Islet of Langerhans (tissue), 1 donor: ENCODE measurements around the gene ARFRP1.

Experiments used
- FAIRE-seq: peaks from one replicate; lab custom pipeline; 2011; peaks lifted over from hg19 to GRCh38; lab: Jason Lieb, UNC

ARFRP1 gene

DNA sequence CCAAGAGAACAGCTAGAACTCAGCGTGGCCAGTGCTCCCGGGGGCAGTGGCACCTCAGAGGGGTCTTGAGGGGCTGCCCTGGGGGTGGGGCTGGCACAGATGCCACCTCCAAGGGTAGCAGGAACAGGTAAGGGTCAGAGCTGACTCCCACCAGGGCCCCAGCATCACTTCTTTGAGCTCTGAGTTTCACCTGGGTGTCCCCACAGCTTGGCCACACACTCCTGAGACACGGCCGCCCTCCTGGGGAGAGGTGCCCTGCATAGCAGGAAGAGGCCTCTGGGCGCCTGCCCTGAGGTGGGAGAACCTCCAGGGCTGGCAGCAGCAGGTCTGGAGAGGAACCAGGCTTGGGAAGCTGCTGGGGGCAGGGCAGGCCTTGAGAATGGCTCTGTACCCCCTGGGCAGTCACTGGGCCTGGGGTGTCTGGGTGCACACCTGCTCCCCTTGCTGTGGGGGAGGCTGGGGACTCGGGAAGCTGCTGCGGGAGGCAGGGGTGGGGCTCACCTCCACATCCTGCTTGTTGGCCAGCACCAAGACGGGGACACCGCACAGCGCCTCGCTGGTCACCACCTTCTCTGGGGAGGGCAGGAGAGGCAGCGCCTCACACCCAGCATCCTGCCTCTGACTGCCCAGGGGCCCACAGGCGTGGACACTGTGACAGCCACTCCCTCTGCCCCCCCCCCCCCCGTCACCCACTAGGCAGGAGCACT, 6.3 kb downstream of the ARFRP1 start:
- no peak for FAIRE-seq

DNA sequence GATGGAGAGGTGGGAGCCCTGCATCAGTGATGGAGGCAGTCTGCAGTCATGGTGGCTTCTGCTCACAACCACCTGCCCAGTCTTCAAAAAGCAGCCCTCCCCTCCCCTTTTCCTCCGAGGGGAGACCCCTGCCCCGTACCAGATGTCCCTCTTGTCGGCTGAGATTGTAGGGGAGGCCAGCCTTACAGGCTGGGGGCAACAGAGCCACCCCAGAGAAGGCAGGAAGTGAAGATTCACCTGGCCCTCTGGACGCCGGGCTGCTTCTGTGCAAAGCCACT, 6.8 kb downstream of the ARFRP1 start:
- FAIRE-seq = no peak

GRCh38 chr20:63700199-63701050, 7.4 kb downstream of the ARFRP1 start:
- FAIRE-seq = no peak

DNA sequence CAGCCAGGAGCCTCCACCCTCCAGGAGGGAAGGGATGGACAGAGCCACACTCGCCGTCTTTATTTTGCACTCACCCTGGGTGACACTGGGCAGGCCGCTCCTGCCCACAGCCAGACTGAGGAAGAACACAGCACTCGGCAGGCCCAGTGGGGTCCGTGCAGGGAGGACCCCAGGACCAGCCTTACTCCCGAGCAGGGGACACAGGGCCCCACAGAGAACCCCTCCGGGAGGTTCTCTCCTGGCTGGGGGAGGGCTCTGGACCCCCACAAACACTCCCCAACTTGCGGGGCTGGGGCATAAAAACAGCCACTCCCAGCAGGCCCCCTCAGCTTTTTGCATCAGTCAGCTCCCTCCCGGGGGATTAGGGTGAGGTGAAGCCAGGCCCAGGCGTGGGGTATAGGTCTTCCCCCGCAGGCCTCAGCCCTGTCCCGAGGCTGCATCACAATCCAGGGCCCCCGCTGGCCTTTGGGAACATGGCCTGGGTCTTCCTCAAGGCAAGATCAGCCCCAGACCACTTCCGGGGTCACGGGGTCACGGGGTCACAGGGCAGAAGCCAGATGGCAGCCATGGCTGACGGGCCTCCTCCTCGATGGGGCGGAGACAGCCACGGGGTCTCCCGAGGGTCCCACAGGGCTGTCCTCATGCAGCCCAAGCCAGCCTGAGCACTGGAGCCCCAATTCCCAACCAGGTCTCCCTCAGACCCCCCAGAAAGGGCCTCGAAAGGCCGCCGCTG, 8.1 kb downstream of the ARFRP1 start:
- no peak for FAIRE-seq

DNA sequence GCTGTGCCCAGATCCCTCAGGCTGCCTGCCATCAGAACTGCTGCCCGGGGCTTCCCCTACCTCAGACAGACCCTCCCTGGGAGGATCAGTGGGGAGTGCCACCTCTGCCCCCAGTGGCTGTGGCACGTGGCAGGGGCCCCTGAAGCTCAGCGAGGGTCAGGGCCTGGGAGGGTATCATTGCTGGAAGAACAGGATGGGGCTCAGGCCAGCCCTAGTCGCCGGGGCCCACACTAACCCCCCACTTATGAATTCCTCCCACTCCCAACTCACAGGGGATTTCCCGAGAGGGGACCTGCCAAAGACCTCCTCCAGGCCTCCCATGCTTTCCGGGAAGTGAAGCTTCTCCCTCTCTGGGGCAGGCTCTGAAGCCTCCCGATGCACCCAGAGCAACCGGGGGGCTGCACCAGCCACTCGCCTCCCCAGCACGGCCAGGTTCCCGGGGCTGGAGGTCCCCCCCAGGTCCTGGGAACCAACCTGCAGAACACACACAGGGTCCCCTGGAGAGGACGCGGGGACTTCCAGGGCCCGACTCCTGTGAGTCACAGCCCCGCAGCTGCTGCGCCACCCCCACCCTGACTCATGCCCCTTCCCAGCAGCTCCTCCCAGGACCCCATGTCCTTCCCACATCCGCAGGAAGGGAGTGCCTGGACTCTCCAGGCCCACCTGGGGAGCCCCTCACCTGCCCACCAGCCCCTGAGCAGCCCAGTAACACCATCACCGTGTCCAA, 8.9 kb downstream of the ARFRP1 start:
- FAIRE-seq = no peak

DNA sequence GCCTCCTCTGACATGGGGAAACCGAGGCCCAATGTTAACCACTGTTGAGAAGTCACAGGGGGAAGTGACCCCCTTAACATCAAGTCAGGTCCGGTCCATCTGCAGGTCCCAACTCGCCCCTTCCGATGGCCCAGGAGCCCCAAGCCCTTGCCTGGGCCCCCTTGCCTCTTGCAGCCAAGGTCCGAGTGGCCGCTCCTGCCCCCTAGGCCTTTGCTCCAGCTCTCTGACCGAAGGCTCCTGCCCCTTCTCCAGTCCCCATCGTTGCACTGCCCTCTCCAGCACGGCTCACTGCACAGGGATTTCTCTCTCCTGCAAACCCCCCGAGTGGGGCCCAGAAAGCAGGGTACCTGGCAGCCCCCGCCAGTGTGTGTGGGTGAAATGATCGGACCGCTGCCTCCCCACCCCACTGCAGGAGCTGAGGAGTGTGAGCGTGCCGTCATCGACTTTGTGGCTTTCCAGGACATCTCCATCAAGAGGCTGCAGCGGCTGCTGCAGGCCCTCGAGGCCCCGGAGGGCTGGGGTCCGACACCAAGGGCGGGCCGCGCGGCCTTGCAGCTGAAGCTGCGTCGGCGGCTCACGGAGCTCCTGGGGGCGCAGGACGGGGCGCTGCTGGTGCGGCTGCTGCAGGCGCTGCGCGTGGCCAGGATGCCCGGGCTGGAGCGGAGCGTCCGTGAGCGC, 9.8 kb downstream of the ARFRP1 start:
- no peak for FAIRE-seq

DNA sequence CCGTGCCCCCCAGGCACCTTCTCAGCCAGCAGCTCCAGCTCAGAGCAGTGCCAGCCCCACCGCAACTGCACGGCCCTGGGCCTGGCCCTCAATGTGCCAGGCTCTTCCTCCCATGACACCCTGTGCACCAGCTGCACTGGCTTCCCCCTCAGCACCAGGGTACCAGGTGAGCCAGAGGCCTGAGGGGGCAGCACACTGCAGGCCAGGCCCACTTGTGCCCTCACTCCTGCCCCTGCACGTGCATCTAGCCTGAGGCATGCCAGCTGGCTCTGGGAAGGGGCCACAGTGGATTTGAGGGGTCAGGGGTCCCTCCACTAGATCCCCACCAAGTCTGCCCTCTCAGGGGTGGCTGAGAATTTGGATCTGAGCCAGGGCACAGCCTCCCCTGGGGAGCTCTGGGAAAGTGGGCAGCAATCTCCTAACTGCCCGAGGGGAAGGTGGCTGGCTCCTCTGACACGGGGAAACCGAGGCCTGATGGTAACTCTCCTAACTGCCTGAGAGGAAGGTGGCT, 10.4 kb downstream of the ARFRP1 start:
- no peak for FAIRE-seq

DNA sequence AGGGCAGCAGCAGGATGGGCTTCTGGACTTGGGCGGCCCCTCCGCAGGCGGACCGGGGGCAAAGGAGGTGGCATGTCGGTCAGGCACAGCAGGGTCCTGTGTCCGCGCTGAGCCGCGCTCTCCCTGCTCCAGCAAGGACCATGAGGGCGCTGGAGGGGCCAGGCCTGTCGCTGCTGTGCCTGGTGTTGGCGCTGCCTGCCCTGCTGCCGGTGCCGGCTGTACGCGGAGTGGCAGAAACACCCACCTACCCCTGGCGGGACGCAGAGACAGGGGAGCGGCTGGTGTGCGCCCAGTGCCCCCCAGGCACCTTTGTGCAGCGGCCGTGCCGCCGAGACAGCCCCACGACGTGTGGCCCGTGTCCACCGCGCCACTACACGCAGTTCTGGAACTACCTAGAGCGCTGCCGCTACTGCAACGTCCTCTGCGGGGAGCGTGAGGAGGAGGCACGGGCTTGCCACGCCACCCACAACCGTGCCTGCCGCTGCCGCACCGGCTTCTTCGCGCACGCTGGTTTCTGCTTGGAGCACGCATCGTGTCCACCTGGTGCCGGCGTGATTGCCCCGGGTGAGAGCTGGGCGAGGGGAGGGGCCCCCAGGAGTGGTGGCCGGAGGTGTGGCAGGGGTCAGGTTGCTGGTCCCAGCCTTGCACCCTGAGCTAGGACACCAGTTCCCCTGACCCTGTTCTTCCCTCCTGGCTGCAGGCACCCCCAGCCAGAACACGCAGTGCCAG, 11.0 kb downstream of the ARFRP1 start, which contains the start of gene TNFRSF6B:
TSS of gene TNFRSF6B (plus strand) at position 25 of the 729 bp plus-strand sequence. CDS start at position 141, 116 bp downstream.
- no peak for FAIRE-seq

DNA sequence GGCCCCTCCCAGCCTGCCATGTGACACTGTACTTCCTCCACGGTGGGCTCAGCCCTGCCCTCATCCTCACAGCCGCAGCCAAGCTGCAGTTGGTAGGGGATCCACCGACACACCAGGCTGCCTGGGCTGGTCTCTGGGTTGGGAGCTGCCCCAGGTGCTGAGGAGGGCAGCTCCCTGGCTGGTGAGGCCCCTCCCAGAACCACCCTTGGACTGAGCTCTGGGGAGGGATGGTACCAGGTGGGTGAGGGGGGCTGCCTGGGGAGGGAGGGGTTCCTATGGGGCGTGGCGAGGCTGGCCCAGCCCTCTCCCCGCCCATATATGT, 11.5 kb downstream of the ARFRP1 start:
- no peak for FAIRE-seq

DNA sequence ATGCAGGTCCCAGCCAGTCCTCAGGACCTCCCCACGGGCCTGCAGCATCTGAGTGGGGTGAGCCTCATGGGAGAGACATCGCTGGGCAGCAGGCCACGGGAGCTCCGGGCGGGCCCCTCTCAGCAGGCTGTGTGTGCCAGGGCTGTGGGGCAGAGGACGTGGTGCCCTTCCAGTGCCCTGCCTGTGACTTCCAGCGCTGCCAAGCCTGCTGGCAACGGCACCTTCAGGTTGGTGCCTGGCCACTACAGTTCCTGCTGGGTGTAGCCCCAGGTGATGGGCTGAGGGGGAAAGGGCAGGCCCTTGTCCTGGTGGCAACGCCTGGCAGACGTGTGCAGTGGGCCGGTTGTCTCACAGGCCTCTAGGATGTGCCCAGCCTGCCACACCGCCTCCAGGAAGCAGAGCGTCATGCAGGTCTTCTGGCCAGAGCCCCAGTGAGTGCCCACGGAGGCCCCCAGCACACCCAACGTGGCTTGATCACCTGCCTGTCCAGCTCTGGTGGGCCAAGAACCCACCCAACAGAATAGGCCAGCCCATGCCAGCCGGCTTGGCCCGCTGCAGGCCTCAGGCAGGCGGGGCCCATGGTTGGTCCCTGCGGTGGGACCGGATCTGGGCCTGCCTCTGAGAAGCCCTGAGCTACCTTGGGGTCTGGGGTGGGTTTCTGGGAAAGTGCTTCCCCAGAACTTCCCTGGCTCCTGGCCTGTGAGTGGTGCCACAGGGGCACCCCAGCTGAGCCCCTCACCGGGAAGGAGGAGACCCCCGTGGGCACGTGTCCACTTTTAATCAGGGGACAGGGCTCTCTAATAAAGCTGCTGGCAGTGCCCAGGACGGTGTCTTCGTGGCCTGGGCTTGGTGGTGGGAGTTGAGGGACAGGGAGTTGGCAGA, 12.1 kb downstream of the ARFRP1 start:
- no peak for FAIRE-seq

DNA sequence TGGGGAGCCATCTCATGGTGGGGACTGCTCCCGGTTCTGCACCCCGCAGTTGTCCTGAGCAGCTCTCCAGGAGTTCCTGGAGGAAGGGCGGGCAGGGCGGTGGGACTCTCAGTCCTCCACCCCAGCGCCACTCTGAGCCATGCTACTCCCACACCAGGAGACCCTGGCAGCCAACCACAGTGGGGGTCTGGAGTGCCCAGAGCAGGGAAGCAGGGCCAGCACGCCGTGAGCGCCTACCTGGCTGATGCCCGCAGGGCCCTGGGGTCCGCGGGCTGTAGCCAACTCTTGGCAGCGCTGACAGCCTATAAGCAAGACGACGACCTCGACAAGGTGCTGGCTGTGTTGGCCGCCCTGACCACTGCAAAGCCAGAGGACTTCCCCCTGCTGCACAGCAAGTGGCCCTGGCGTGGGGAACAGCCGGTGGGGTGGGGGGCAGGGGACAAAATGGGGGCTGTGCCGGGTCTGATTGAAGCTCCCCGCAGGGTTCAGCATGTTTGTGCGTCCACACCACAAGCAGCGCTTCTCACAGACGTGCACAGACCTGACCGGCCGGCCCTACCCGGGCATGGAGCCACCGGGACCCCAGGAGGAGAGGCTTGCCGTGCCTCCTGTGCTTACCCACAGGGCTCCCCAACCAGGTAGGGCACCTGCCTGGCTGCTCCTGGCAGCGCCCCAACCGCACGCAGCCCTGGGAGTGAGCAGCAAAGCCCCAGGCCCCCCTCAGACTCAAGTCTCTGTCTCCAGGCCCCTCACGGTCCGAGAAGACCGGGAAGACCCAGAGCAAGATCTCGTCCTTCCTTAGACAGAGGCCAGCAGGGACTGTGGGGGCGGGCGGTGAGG, 13.0 kb downstream of the ARFRP1 start:
- FAIRE-seq = no peak

GRCh38 chr20:63693733-63694583, 13.8 kb downstream of the ARFRP1 start:
- FAIRE-seq = no peak

DNA sequence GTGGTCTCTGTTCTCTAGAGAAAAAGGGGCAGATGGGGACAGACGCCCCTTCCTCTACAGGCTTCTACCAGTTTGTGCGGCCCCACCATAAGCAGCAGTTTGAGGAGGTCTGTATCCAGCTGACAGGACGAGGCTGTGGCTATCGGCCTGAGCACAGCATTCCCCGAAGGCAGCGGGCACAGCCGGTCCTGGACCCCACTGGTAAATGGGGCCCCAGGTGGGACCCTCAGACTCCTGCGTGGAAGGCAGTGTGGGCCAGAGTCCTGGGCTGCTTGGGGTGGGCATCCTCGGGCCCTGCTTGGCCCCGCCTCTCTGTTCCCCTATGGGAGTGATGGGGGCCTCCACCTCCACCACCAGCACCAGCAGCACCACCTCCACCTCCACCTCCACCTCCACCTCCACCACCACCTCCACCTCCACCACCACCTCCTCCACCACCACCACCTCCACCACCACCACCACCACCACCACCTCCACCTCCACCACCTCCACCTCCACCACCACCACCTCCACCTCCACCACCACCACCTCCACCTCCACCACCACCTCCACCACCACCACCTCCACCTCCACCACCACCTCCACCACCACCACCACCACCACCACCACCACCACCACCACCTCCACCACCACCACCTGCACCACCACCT, 14.6 kb downstream of the ARFRP1 start:
- no peak for FAIRE-seq

GRCh38 chr20:63692436-63693082, 15.2 kb downstream of the ARFRP1 start:
- FAIRE-seq = no peak

- FAIRE-seq = no peak
Measured at GRCh38 chr20:63691711-63692435, 15.9 kb downstream of the ARFRP1 start.
